ENCODE measurements around the gene NGRN.

The NGRN gene

GRCh38 chr15:90265271-90266060 lies at the start of gene NGRN:
Gene NGRN, plus strand, starts transcription at chr15:90265672. Its CDS starts 41 bp downstream, at chr15:90265713.
- Mint-ChIP-seq H3K4me3 (peak within 1 kb of the TSS; percentile 98 to 99 (median 99)), H3K27me3 (ENCODE audit: low read depth) (no peaks in the 10 kb centered on the region), H3K9me3 (no peaks in the 10 kb centered on the region), H3K27ac (peak within 1 kb of the TSS; percentile 97 to 99 (median 98)), H3K4me1 (peaks cover 43% of the 10 kb centered on the region), H3K36me3 (ENCODE audit: low read depth) (peaks cover 20% of the 10 kb centered on the region)
- TF ChIP-seq CTCF (IDR thresholded peaks at IDR 0.05; ENCODE audit: unreplicated experiment in 3 of 3), result no peak

- TF ChIP-seq CTCF (IDR thresholded peaks at IDR 0.05; ENCODE audit: unreplicated experiment in 3 of 3), result no peak
- H3K4me3 Mint-ChIP-seq, result no peak overlapping the region
- no peaks in the 10 kb centered on the region for H3K27me3 Mint-ChIP-seq (ENCODE audit: low read depth)
- H3K4me1 Mint-ChIP-seq, result peaks cover 5% of the 10 kb centered on the region
- peaks cover 16% of the 10 kb centered on the region for H3K36me3 Mint-ChIP-seq (ENCODE audit: low read depth)
- no peaks in the 10 kb centered on the region for H3K9me3 Mint-ChIP-seq
- no peak overlapping the region for H3K27ac Mint-ChIP-seq
Observed at GRCh38 chr15:90217671-90218394, 47.6 kb upstream of the NGRN start.

GRCh38 chr15:90219421-90220141 lies 45.9 kb upstream of the NGRN start:
- Mint-ChIP-seq H3K27ac (no peak overlapping the region), H3K9me3 (no peaks in the 10 kb centered on the region), H3K4me1 (no peaks in the 10 kb centered on the region), H3K36me3 (ENCODE audit: low read depth) (peaks cover 23% of the 10 kb centered on the region), H3K4me3 (no peak overlapping the region), H3K27me3 (ENCODE audit: low read depth) (no peaks in the 10 kb centered on the region)
- peak; percentile 55 to 64 (median 63) for TF ChIP-seq CTCF (IDR thresholded peaks at IDR 0.05; ENCODE audit: unreplicated experiment in 3 of 3)

- Mint-ChIP-seq H3K27me3 (ENCODE audit: low read depth) (no peaks in the 10 kb centered on the region), H3K27ac (no peak overlapping the region)
- TF ChIP-seq CTCF (IDR thresholded peaks at IDR 0.05; ENCODE audit: unreplicated experiment in 3 of 3), result peak; percentile 55 to 64 (median 60)
Observed at GRCh38 chr15:90221246-90221900, 44.1 kb upstream of the NGRN start.

GRCh38 chr15:90222547-90222946 lies 42.9 kb upstream of the NGRN start:
- H3K4me3 Mint-ChIP-seq, result no peak overlapping the region
- H3K9me3 Mint-ChIP-seq, result no peaks in the 10 kb centered on the region
- H3K36me3 Mint-ChIP-seq (ENCODE audit: low read depth), result peaks cover 25% of the 10 kb centered on the region
- TF ChIP-seq CTCF (IDR thresholded peaks at IDR 0.05; ENCODE audit: unreplicated experiment in 3 of 3), result no peak
- no peak overlapping the region for H3K27ac Mint-ChIP-seq
- peaks cover 5% of the 10 kb centered on the region for H3K4me1 Mint-ChIP-seq
- H3K27me3 Mint-ChIP-seq (ENCODE audit: low read depth), result no peaks in the 10 kb centered on the region

More at GRCh38 chr15:90221246-90221900, 44.1 kb upstream of the NGRN start:
- Mint-ChIP-seq H3K9me3 (no peaks in the 10 kb centered on the region), H3K4me3 (no peak overlapping the region), H3K36me3 (ENCODE audit: low read depth) (peaks cover 25% of the 10 kb centered on the region), H3K4me1 (peaks cover 5% of the 10 kb centered on the region)
